Fibroblast of the aortic adventitia (primary cell): ENCODE measurements around the gene KLHL29. TPM values are rescaled to one million over a fixed set of nuclear protein-coding genes. Genes with fewer than 3 reads are reported as not detected.

ENCODE experiments used
- DNase-seq: peaks from one replicate; pipeline ENCODE4 v3.0.0-alpha.2; 2010; ENCODE audit warnings: low read depth
- H3K4me3 ChIP-seq: 2 replicates; pipeline ENCODE4 v1.5.1; 2011; ENCODE audit warnings: low read depth, mild to moderate bottlenecking, control low read depth, low read length, moderate library complexity
- total RNA-seq: library from RNA; depleted of rRNA; stranded (reverse); fragments of >200 nt; gene quantifications from 2 replicates; pipeline ENCODE4 v1.2.3, GENCODE V29; 2012; ENCODE audit warnings: low replicate concordance
- TF ChIP-seq, protein P1 (sequence below): IDR thresholded peaks from 2 replicates; pipeline ENCODE4 v1.5.1; 2011; ENCODE audit warnings: mild to moderate bottlenecking, low read length, control low read depth, inconsistent platforms; ENCODE audit not compliant: insufficient read depth

Gene KLHL29
- total RNA-seq, 1 donor, result 4.7 TPM

DNA sequence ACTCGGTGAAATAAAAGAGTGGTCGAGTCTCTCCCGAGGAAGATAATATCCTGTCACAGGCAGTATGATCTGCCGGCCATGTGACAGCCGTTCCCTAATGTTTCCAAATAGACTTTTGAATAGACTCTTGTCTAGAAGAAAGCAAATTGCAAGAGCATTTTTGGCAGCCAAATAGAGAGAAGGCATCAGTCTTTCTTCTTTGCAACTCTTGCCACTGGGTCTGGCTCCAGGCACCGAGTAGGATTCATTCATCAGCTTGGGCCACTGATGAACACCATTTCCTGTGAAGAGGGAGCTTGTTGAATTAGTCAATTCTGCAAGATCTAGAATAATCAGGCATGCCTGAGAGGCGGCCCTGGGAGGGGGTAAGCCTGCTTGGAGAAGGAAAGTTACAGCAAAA lies 165.6 kb downstream of the KLHL29 start:
- H3K4me3 ChIP-seq, result no peak overlapping the region
- DNase-seq, result no peak
- TF ChIP-seq, protein P1, sequence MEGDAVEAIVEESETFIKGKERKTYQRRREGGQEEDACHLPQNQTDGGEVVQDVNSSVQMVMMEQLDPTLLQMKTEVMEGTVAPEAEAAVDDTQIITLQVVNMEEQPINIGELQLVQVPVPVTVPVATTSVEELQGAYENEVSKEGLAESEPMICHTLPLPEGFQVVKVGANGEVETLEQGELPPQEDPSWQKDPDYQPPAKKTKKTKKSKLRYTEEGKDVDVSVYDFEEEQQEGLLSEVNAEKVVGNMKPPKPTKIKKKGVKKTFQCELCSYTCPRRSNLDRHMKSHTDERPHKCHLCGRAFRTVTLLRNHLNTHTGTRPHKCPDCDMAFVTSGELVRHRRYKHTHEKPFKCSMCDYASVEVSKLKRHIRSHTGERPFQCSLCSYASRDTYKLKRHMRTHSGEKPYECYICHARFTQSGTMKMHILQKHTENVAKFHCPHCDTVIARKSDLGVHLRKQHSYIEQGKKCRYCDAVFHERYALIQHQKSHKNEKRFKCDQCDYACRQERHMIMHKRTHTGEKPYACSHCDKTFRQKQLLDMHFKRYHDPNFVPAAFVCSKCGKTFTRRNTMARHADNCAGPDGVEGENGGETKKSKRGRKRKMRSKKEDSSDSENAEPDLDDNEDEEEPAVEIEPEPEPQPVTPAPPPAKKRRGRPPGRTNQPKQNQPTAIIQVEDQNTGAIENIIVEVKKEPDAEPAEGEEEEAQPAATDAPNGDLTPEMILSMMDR, result no peak

DNA sequence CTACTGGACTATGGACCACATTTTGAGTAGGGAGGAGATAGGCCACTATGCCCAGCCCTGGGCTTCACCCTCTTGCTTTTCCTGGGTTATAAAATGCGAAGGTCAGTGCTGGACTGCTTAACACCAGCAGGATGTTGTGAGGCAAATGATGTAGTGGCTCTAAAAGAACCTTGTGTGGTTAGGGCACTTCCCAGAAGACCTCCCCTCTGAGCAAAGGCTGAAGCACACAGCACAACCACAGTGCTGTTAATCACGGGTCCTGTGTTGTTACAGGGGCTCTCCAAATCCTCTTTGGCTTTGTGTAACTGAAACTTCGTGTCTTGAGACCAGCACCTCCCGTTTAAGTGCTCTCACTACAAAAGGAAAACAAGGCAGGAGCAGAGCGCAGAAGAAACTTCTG lies 166.9 kb downstream of the KLHL29 start:
- no peak overlapping the region for H3K4me3 ChIP-seq
- TF ChIP-seq, protein P1, result no peak
- DNase-seq, result no peak

DNA sequence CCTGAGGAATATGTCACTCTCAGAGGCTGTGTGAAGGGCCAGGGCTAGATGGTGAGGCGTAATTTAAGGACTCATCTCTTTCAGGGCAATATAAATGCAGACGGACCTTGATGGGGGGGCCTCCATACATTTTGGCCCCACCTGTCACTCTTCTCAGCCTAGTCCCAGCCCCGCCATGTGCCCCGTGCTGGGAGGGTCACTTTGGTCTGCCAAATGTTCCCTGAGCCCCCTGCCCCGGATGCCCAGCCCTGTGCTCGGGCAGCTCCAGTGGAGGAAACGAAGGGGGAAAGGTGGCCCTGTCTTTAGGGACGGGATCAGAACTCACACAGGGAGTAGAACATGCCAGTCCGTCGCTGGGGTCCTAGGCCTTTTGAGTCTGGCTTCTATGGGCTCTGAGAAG lies 168.6 kb downstream of the KLHL29 start:
- DNase-seq, result no peak
- no peak overlapping the region for H3K4me3 ChIP-seq
- TF ChIP-seq, protein P1, result no peak

DNA sequence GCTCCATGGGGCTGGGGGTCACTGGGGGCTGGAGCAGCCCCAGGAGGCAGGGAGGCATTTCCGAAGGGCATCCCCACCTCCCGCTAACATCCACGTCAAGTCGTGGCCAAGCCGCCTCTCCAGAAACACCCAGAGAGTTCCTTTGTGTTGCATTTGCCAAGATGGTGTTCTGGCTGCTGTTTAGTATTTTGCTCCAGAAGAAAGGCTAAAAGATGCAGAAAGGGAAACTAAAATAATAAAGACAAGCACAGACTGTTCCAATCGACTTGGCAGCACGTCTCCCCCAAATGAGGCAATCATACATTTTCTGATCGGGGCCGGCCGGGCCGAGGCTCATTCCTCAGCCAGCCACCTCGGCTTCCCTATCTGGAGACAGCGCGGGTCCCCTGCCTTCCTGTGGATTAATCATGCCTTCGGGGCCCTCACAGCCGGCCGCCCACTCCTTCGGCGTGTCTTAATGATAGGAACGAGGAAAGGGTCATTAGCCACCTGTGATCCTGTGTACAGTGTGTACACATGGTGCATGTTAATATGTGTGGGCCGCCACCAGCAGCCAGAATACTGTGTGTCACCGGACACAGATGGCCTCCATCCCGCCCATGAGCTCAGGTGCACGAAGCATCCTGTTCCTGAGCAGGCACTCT lies 169.2 kb downstream of the KLHL29 start:
- TF ChIP-seq, protein P1, result no peak
- DNase-seq, result peak; percentile 68

DNA sequence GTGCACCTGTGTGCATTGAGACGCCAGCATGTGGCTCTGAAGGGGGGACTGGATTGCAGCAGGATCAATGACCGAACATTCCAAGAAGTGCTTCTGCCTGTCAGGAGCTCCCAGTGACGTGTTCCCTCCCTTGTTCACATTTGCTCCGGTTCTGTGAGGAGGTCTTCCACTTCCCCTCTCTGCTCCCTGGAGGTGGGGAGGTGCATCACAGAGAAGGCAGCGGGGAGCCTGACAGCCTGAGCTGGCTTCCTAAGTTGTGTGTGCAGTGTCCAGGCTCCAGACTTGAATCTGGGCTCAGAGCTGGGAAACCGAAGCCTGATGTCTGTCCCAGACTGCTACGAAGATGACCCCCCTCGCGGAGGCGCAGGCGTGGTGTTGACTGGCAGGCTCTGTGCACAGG lies 171.0 kb downstream of the KLHL29 start:
- TF ChIP-seq, protein P1, result no peak
- DNase-seq, result no peak
- H3K4me3 ChIP-seq, result no peak overlapping the region

More for the DNA sequence above, 169.2 kb downstream of the KLHL29 start:
- H3K4me3 ChIP-seq, result no peak overlapping the region

DNA sequence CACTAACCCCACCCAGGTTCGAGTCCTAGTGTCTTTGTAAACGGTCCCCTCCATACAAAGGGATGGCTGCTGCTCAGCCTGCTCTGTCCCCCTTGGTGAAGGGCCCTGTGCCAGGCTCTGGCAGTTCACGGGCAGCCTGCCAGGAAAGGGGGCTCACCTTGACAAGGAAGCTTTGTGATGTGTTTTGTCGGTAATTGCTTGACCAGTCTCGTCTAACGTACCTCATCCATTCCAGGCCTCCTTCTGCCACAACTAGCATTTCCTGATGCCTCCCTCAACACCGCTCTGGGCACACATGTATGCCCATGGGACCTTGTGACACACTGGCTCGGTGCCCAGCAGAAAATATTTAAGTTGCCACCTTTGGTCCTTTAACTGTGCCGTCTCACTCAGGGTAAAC lies 171.9 kb downstream of the KLHL29 start:
- no peak for DNase-seq
- no peak overlapping the region for H3K4me3 ChIP-seq

More for the DNA sequence above, 171.9 kb downstream of the KLHL29 start:
- TF ChIP-seq, protein P1, result no peak
